ENCODE results near the gene AKT1.

Gene AKT1

DNA sequence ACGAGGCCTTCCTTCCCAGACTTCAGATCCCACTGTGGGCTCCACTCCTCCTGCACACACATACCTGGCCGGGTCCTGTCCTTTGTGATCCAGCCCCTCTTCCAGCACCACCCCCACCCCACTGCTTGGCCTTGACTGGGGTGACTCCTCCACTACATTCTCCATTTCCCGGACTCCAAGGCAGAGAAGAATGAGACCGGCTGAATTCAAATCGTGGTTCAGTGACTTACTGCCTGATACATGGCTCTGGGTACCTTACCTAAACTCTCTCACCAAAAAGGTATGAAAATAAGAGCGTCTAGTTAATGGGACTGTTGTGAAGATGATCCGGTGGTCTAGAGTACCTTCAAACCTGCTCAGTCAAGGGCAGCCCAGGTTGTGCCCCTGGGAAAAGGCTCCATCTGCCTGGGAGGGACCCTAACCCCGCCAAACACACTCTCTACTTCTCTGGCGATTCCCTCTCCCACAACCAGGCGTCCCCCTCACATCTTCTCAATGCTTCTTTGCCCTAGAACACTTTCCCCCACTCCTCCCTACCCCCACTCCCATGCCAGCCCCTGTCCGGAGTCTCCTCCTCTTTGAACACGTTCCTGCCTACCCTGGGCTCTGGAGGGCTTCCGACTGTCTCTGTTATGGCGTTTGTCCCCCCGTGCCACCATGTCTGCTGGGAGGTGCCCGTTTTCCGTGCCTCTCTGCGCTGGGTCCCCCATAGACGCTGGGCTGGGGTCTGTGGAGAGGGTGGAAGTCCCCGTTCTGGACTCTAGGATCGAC is 3.9 kb upstream of the AKT1 start:
- DNase-seq (ENCODE audit: low read depth): no peak

DNA sequence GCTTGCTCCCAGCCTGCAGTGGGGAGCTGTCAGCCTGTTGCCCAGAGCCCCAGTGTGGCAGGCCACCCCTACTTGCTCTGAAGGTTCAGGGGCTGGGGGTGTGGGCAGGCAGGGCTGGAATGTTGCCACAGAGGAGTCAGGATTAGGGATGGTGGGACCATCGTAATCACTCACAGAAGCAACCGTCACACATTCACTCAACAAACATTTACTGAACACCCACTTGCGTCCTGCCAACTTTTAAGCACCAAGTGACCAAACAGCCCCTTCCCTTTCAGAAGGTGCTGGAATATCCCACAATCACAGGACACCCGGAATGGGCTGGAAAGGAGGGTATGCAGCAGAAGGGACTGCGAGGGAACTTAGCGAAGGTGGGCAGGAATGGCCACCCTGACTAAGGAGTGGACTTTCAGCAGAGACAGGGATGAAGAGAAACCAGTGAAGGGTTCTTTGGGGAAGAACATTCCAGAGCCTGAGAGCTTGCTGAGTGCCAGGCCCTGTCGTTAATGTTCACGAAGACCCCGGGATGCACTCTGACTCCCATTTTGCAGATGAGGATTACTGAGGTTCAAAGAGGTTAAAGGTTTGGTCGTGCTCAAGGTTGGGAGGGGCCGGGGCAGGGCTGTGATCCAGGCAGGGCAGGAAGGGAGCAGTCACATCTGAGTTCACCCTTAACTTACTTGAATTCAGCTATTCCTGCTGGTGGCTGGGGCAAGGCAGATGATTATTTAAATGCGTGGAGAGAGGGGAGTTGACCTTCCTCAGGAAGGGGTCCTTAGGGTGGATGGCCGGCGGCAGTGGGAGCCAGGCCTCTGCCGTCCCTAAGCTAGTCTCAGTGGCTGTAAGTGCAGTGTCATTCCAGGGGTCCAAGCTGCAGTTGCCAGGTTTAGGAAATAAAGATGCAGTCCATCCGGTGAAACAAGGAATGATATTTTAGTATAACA is 3.0 kb upstream of the AKT1 start:
- DNase-seq (ENCODE audit: low read depth): no peak

DNA sequence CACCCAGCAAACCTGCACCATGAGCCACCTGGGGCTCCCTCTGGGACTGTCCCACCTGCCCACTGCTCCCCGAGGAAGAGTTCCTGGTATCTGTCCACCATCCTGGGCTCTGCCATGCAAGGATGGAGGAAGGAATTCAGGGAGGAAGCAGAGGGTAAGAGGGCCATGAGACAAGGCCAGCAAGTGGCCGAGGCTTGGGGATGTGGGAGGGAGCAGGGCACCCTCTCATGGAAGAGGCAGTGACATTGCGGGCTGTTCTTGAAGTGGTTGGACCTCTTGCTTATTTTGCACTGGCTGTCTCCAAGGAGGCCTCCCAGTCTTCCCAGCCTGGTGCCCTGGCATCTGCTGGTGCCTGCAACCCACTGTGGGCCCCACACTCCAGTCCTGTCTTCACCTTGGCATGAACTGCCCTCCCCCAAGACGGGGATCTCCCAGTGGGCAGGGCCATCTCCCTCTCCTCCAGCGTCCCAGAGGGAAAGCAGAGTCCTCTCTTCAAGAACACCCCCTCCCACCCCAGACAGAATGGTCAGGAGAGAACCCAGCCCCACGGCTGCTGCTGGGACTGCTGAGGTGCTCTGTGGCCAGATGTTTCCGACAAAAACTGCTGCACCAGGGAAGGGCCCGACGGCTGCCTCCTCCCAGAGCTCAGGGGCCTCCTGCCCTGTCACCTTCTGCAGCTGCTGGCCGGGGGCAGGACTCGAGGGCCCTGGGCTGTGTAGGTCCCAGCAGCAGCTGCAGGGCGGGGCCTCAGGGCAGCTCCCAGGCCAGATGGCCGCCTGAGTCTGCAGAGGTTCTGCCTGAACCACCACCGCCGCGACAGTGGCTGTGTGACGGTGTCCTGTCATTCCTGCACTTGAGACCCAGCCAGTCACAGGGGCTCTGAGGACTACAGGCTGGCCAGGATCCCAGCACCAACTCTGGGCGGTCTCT is 1.8 kb upstream of the AKT1 start:
- no peak for DNase-seq (ENCODE audit: low read depth)

DNA sequence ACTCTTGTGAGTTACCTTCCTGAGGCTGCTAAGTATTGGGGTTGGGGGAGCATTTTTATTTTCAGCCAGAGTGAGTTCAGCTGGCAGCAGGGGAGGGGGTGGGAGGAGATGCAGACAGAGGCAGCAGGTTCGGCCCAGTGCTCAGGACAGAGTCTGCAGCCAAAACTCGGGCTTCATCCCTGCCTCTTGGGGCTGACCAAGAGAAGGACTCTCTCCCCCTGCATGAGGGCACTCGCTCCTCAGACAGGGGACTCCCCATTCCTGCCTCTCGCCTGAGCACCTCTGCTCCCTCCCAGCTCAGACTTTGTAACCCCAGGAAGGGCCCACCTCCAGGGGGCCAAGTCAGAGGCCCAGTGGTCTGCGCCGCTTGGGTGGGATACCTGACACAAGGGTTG is 1.1 kb upstream of the AKT1 start:
- no peak for DNase-seq (ENCODE audit: low read depth)

DNA sequence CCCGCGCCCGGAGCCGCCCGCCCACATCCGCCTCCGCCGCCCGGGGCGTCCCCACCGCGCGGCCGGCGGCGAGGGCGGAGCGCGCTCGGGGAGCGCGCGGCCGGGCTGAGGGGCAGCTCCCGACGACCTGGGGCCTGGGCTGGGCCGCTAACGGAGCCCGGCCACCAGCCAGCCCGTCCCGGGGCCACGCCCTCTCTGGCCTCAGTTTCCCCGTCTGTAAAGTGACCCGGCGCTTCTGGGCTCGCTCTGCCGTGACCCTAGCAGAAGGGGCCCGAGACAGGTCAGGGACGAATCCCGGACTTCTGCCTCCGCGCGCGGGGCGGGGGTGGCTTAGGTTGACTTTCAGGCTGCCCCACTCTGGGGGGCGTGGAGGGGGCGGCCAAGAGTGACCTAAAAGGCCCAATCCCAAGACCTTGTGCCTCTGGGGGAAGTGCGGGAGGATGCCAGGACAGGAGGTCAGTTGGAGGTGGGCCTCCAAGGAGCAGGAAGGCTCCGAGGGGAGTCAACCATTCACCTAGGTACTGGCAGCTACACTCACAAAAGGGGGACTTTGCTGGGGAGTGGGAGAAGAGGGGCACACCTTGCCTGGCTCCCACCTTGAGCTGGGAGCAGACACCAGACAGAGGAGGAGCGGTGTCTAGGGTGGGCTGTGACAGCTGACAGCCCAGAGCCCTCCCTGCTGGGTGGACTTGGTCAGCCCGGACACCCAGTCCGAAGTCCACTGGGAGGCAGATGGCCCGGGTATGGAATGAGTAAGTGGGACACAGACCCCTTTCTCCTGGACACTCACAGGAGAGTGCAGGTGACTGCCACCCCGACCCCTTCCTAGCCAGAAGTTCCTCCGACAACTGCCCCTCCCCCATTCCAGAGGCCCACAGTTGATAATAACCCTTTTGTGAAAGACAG is 486 bp upstream of the AKT1 start:
- DNase-seq (ENCODE audit: low read depth): no peak

DNA sequence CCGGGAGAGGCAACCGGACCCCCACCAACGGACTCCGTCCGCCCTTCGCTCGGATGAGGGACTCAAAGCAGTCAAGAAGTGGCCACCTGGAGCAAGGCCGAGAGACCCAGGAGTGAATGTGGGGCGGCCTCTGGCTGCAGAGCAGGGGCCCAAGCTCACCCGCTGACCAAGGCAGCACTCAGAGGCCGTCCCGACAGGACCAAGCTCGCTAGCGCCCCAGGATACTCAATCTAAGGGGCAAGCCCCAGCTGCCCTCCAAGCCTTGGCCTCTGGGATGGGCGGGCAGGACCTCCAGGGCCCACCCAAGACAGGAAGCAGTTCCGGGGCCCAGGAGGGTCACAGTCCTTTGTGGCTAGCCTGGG is 936 bp downstream of the AKT1 start:
- no peak for DNase-seq (ENCODE audit: low read depth)

DNA sequence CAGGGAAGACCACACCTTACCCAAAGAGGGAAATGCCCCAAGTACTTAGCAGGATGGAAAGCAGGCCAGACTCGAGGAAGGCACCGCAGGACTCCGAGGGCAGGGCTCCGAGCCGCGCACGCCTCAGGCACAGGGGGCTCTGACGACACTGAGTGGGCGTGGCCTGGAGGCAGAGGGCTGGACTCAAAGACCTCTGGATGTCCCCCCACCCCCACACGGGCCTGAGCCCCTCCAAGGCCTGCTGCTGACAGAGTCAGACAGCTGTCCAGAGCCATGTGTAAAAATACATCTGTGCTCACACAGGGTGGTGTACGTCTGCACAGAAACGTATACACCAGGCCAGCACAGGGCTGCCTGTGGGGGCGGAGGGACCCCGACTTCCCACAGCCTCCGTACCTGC is 1.4 kb downstream of the AKT1 start:
- DNase-seq (ENCODE audit: low read depth): no peak

DNA sequence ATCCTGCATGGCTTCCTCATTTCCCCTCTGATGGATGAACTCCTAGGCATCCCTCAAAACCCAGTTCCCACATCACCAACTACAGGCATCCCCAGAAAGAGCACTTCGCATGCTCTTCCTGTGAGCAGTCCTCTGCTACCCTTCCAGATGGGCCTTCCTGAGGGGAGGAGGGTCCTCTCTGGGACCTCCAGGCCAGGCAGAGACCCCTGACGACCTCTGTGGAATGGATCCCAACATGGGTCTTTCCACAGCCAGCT is 1.9 kb downstream of the AKT1 start:
- no peak for DNase-seq (ENCODE audit: low read depth)

DNA sequence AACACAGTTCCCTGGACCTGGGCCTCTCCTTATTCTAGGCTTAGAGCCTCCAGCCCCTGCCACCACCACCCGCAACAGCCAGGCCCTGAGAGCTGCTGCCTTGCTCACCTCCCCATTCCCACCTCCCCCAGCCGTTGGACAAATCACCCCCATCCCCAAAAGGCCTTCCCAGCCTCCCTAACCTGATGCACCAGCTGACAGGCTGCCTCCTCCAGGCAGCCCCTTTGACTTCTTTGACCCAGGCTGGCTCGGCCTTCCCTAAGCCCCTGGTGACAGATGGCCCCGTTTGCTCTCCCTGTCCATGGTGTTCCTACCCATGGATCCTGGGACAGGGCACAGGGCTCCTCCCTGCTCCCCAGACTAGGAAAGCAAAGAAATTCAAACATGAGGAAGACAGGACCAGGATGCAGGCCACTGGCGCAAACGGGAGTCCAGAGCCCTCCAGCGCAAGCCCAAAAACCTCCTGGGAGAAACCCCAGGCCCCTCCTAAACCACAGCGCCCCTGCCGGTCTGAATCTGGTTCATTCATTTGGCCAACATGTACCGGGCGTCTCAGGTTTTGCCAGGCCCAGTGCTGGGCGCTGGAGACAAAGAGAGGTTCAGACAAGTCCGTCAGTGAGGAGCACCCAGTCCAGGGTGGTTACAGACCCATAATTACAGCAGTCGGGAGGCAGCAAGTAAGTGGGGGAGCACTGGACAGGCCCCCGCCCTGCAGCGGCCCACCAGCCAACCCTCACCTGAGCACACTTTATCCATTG is 2.4 kb downstream of the AKT1 start:
- DNase-seq (ENCODE audit: low read depth): no peak

DNA sequence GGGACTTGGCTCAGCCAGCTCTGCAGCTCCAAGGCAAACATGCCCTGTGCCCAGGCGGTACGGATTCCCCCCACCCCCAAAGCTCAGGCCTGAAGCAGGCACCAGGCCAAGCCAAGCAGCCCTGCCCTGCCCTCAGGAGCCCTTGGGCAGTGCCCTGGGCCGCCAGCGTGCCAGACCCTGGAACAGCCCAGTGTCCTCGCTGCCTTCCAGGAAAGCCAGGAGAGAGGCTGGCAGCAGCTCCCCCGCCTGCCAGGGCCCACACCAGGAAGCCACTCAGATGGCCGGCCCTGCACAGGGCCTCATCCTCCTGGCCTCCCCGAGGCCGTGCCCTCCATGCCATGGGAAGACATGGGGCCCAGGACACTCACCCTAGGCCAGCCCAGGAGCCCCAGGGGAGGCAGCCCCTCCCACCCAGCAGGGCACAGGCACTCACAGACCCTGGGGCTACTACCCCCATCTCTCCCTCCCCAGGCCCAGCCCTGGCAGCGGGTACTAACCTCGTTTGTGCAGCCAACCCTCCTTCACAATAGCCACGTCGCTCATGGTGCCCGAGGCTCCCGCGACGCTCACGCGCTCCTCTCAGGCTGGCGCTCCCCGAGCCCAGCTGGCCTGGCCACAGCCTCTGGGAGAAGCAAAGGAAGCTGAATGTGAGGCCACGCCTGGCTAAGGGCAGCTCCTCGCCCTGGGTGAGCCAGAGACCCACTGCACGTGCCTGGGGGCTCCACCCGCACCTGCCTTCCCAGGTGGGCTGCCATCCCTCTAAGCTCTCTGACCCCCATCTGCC is 3.3 kb downstream of the AKT1 start:
- DNase-seq (ENCODE audit: low read depth): no peak

DNA sequence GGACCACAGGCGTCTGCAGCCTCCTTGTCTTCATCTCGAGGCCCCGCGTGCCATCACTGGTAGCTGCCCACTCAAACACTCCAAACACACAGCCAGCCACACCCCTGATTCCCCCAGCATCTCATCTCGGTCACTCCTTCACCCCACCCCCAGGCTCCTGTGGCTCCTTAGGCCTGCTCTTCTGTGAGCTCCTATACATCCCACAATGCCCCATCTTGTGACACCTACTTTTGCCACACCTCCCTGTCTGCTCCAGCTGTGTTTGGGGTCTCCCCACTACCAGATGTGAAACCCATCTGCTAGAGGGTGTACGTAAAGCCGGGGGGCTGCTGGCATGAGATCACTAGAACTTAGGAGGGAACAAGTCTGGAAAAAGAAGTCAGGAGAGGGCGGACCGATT is 4.1 kb downstream of the AKT1 start:
- DNase-seq (ENCODE audit: low read depth): no peak

DNA sequence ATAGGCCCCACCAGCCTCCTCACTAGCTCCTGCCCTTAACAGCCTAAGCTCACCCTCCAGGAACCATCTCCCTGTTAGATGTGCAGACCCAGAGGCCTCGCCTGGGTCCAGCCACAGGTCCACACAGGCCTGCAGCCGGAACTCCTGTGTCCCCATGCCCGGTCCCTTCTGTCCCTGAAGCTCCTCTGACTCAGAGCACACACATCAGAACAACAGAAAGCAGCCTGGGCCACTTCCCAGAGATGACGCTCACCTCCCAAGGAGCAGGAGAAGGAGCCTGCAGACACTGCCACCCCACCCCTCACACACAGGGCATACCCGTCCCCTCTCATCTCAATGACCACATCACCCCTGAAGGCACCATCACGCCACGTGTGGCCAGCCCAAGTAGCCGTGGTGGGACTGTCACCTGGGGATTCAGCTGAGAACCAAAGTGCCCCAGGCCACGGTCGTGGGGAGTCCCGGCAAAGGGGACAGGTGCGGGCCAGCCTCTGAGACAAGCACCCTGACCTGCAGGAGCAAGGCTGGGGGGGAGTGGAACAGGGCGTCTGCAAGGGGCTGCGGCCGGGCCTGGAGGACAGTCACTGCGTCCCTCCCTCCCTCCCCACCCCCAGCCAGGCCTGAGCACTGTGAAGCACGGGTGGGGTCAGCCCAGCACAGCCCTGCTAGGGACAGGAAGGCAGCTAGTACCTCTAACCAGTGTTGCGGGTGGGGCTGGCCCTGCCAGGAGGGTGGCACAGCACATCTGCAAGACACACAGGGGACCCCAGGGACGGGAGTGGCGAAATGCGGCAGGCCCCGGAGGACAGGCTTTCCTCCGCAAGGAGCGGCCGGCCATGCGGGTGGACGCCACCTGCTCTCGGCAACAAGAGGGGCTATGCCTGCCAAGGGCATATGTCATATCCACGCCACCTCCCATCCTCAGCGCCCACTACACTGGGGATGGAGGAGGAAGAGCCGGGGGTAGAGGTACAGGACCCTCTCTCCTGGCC is 5.5 kb downstream of the AKT1 start:
- DNase-seq (ENCODE audit: low read depth): no peak

DNA sequence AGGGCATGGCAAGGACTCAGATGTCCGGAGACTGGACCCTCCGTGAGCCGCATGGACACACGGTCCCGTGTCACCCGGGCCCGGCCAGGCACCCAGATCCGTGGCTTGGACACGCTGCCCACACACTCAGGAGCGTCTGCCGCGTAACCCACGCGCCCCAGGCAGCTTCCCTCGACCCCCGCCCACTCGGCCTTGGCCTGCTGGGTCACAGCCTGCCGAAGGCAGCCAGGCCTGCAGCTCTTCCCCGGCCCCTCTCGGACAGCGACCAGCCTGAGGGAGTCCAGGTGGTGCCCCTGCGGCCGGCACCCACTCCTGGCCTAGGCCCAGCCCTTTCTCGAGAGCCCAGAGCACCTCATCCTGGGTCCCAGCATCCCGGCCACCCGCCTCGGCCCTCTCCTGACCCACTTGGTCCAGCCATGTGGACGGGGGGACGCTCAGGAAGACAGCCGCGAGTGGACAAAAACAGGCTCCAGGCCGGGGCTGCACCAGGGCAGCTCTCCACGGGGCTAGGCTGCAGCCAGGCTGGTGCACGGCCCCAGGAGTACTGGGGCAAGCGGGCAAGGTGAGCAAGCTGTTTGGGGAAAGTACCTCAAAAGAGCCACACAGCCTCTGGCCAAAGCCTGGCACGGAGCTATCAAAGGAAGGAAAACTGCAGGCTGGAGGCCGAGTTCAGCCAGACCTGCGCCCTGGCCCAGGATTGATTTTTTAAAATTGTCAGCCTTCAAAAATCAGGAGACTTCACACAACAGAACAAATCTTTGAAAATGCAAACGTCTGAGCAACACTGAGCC is 6.5 kb downstream of the AKT1 start:
- DNase-seq (ENCODE audit: low read depth): no peak

DNA sequence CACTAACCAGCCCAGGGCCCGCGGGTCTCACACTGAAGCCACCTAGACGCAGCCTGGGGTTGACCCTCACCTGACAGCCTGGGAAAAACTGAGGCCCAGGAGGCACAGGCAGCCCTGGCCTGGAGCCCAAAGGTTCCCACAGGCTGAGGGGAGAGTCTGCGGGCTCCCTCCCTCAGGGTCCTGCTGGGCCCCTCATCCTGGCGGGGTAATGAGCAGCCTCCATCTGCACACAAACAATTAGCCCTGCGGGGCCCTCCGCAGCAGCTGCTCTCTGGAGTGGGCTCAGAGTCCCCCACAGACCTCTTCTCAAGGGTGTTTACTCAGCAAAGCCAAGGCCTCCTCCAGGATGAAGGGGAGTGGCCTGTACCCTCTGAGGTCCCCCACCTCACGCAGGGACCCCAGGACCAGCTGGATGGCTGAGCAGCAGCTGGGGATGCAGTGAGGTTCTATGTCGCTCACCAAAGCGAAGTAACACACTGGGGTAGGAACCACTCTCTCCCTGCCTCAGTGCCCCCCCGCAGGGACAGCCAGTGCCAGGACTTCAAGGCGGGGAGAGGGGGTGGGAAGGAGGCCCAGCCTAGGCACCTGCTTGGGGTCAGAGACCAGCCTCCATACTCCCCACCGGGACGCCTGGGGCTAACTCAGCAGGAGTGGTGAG is 7.3 kb downstream of the AKT1 start:
- no peak for DNase-seq (ENCODE audit: low read depth)

DNA sequence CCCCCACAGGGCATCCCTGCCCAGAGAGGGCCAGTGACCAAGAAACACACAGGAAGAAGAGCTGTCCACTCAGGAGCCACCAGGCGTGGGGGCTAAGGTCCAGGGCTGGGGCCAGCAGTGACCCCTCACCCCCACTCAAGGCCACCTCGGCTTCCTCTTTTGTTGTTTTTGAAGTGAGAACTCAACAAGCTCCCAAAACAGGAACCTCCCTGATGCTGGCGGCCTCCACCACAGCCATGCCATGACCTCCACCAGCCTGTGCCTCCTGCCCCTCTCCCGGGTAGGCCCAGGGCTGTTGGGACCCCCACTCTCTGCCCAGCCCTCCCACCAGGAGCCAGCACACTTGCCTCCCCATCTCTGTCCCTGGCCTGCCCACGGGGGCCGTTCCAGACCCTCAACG is 7.8 kb downstream of the AKT1 start:
- no peak for DNase-seq (ENCODE audit: low read depth)

DNA sequence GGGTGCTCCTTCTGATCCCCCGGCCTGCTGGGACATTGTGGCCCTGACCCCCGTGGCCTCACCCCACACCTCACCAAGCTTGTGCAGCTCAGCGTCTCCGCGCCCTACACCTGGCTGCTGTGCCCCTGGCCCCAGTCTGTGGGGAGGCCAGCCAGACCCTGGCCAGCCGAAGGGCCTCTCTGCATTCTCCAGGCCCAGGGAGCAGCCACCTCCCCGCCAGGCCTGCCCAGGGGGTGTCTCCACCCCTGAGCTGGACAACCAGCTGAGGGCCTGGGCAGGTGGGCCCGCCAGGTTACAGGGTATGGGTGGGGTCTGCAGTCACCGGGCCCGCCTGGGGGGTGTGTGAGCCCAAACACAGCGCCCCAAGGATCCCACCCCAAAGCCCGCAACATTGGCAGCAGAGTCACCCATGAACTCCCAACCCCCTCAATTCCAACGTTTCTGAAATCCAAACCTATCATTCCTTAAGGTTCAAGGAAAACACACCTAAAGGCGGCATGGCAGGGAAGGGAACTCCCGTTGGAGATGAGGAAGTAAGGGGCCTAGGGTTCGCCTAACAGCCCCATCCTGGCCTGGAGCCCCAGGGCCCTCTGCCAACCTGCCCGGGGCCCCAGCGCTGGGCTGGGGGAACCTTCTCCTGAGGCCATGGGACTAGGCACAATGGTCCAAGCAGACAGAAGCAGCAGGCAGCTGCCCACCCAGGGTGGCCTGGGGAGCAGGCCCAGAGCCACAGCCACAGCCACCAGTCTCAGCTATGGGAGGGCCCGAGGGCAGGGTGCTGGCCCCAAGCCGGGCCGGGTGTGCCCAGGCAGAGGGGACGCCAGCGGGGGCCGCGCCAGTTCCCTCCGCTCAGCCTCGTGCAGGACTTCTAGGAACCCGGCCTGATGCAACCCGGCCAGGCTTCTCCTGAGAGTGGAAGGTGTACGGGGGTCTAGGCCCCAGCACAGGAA is 8.5 kb downstream of the AKT1 start:
- DNase-seq (ENCODE audit: low read depth): no peak

All from non-pigmented ciliary epithelial cell (primary cell).